Neural cell (in vitro differentiated cells): Measurements from ENCODE around the gene SVBP. TPM values are rescaled to one million over a fixed set of nuclear protein-coding genes. Genes with fewer than 3 reads are reported as not detected.

Source experiments
- H2AFZ ChIP-seq: fragments of 200-600, 300-800 bp; sonication (generic), shearing (Covaris generic); 2 replicates; pipeline ENCODE4 v1.6.0; 2014; ENCODE audit warnings: low read depth, mild to moderate bottlenecking, antibody characterized with exemption, low read length, moderate library complexity
- H3F3A ChIP-seq: fragments of 200-600 bp; shearing (Covaris generic); 2 replicates; pipeline ENCODE4 v1.6.1; 2016; ENCODE audit warnings: mild to moderate bottlenecking, moderate library complexity, mixed read lengths, antibody characterized with exemption, low read length; ENCODE audit not compliant: insufficient read depth, poor library complexity, severe bottlenecking
- H3K27ac ChIP-seq: fragments of 200-600, 300-800 bp; sonication (generic), shearing (Covaris generic); 2 replicates; pipeline ENCODE4 v1.5.1; 2014; ENCODE audit warnings: mild to moderate bottlenecking, low read length, moderate library complexity
- H3K27me3 ChIP-seq: fragments of 300-800, 200-600 bp; sonication (generic), shearing (Covaris generic); 2 replicates; pipeline ENCODE4 v1.6.0; 2014; ENCODE audit warnings: mild to moderate bottlenecking, low read depth, low read length, moderate library complexity; ENCODE audit not compliant: insufficient read depth
- H3K36me3 ChIP-seq: fragments of 300-800, 200-600 bp; sonication (generic), shearing (Covaris generic); 2 replicates; pipeline ENCODE4 v1.5.1; 2014; ENCODE audit warnings: mild to moderate bottlenecking, antibody characterized with exemption, low read length, moderate library complexity; ENCODE audit not compliant: insufficient read depth
- H3K4me2 ChIP-seq: fragments of 300-800, 200-600 bp; sonication (generic), shearing (Covaris generic); 2 replicates; pipeline ENCODE4 v1.6.0; 2014; ENCODE audit warnings: mild to moderate bottlenecking, low read length
- H3K4me3 ChIP-seq: fragments of 300-800, 200-600 bp; sonication (generic), shearing (Covaris generic); 2 replicates; pipeline ENCODE4 v1.5.1; 2014; ENCODE audit warnings: mild to moderate bottlenecking, low read length, moderate library complexity
- H3K79me2 ChIP-seq: fragments of 200-600 bp; shearing (Covaris generic); replicated peaks from 2 replicates; pipeline ENCODE4 v1.6.0; 2014; ENCODE audit warnings: mild to moderate bottlenecking, low read length, moderate library complexity; ENCODE audit not compliant: insufficient read depth
- H3K9ac ChIP-seq: fragments of 300-800, 200-600 bp; sonication (generic), shearing (Covaris generic); 2 replicates; pipeline ENCODE4 v1.6.1; 2016; ENCODE audit warnings: mild to moderate bottlenecking, low read length, mixed read lengths
- H3K9me2 ChIP-seq: fragments of 200-600 bp; shearing (Covaris generic); 2 replicates; pipeline ENCODE4 v1.6.1; 2016; ENCODE audit warnings: mild to moderate bottlenecking, low read length, mixed read lengths; ENCODE audit not compliant: insufficient read depth
- H3K9me3 ChIP-seq: fragments of 200-600, 300-800 bp; sonication (generic), shearing (Covaris generic); 2 replicates; pipeline ENCODE4 v1.6.1; 2016; ENCODE audit warnings: mild to moderate bottlenecking, mixed run types, low read length, moderate library complexity, mixed read lengths
- H4K20me1 ChIP-seq: fragments of 200-600 bp; shearing (Covaris generic); 2 replicates; pipeline ENCODE4 v1.6.1; 2016; ENCODE audit warnings: mild to moderate bottlenecking, mixed run types; ENCODE audit not compliant: insufficient read depth
- CTCF ChIP-seq: fragments of 450-650 bp; IDR thresholded peaks from 2 replicates; pipeline ENCODE4 v1.5.1; 2014; ENCODE audit warnings: antibody characterized with exemption, mild to moderate bottlenecking, moderate library complexity; ENCODE audit not compliant: poor library complexity, severe bottlenecking
- EP300 ChIP-seq: fragments of 450-650 bp; conservative IDR thresholded peaks from 2 replicates; pipeline ENCODE4 v1.6.1; 2014; ENCODE audit warnings: antibody characterized with exemption, mild to moderate bottlenecking, moderate library complexity; ENCODE audit not compliant: poor library complexity, severe bottlenecking
- EZH2 ChIP-seq: fragments of 200-600, 300-800 bp; shearing (Covaris generic), sonication (generic); IDR thresholded peaks from 2 replicates; pipeline ENCODE4 v1.6.1; 2014; ENCODE audit warnings: antibody characterized with exemption, low read length, borderline replicate concordance, mild to moderate bottlenecking; ENCODE audit not compliant: insufficient read depth, poor library complexity, severe bottlenecking
- MXI1 ChIP-seq: fragments of 450-650 bp; conservative IDR thresholded peaks from 2 replicates; pipeline ENCODE4 v1.6.1; 2014; ENCODE audit warnings: antibody characterized with exemption, mild to moderate bottlenecking; ENCODE audit not compliant: poor library complexity, severe bottlenecking
- POLR2AphosphoS5 ChIP-seq: IDR thresholded peaks from 2 replicates; pipeline ENCODE4 v1.6.1; 2012
- RAD21 ChIP-seq: fragments of 450-650 bp; conservative IDR thresholded peaks from 2 replicates; pipeline ENCODE4 v1.6.1; 2014; ENCODE audit warnings: antibody characterized with exemption, mild to moderate bottlenecking, moderate library complexity
- SMC3 ChIP-seq: fragments of 450-650 bp; conservative IDR thresholded peaks from 2 replicates; pipeline ENCODE4 v1.6.1; 2014; ENCODE audit warnings: antibody characterized with exemption, mild to moderate bottlenecking, moderate library complexity; ENCODE audit not compliant: poor library complexity
- TAF1 ChIP-seq: IDR thresholded peaks from 2 replicates; pipeline ENCODE4 v1.6.1; 2012; ENCODE audit warnings: low read depth
- polyA plus RNA-seq: library from polyadenylated mRNA; depleted of rRNA; stranded (reverse); fragments of >200 nt; gene quantifications from 2 replicates; pipeline ENCODE4 v1.2.3, GENCODE V29; 2014
- TF ChIP-seq, protein P1 (sequence below): IDR thresholded peaks from 2 replicates; pipeline ENCODE4 v1.6.1; 2012; ENCODE audit warnings: borderline replicate concordance

The SVBP gene
- polyA plus RNA-seq, 1 donor from 2014 or later = 231 TPM

DNA sequence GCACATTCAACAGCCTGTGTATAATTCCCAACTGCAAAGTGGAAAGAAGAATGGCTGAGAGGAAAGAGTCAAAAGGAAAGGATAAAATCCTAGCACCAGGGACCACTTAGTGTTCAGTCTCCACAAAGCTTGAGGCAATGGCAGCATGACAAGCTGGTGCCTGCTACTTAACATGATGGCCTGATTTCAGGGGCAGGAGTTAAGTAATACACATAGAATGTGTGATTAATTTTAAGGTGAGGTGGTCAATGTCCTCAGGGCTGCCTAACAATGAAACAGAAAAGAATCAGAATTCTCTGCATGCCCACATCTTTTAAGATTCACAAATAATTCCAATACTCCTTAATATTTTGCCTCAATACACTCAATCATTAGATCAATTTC, 59.3 kb downstream of the SVBP start:
- H2AFZ ChIP-seq = no peak overlapping the region
- H3K9ac ChIP-seq = no peak overlapping the region
- TF ChIP-seq SMC3 = no peak
- no peak for TF ChIP-seq MXI1
- no peak for TF ChIP-seq TAF1
- no peak for TF ChIP-seq RAD21
- TF ChIP-seq, protein P1, sequence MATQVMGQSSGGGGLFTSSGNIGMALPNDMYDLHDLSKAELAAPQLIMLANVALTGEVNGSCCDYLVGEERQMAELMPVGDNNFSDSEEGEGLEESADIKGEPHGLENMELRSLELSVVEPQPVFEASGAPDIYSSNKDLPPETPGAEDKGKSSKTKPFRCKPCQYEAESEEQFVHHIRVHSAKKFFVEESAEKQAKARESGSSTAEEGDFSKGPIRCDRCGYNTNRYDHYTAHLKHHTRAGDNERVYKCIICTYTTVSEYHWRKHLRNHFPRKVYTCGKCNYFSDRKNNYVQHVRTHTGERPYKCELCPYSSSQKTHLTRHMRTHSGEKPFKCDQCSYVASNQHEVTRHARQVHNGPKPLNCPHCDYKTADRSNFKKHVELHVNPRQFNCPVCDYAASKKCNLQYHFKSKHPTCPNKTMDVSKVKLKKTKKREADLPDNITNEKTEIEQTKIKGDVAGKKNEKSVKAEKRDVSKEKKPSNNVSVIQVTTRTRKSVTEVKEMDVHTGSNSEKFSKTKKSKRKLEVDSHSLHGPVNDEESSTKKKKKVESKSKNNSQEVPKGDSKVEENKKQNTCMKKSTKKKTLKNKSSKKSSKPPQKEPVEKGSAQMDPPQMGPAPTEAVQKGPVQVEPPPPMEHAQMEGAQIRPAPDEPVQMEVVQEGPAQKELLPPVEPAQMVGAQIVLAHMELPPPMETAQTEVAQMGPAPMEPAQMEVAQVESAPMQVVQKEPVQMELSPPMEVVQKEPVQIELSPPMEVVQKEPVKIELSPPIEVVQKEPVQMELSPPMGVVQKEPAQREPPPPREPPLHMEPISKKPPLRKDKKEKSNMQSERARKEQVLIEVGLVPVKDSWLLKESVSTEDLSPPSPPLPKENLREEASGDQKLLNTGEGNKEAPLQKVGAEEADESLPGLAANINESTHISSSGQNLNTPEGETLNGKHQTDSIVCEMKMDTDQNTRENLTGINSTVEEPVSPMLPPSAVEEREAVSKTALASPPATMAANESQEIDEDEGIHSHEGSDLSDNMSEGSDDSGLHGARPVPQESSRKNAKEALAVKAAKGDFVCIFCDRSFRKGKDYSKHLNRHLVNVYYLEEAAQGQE = no peak
- no peak for TF ChIP-seq CTCF
- no peak for TF ChIP-seq POLR2AphosphoS5
- TF ChIP-seq EP300 = no peak
- no peak for TF ChIP-seq EZH2
- no peaks in the 10 kb centered on the region for H4K20me1 ChIP-seq
- no peak overlapping the region for H3K4me2 ChIP-seq
- no peaks in the 10 kb centered on the region for H3K27me3 ChIP-seq
- H3K36me3 ChIP-seq = peaks cover 5% of the 10 kb centered on the region
- no peaks in the 10 kb centered on the region for H3F3A ChIP-seq
- no peak overlapping the region for H3K27ac ChIP-seq
- H3K9me2 ChIP-seq = no peaks in the 10 kb centered on the region
- H3K4me3 ChIP-seq = no peak overlapping the region
- H3K9me3 ChIP-seq = no peaks in the 10 kb centered on the region
- peaks cover under 1% of the 10 kb centered on the region for H3K79me2 ChIP-seq

Other genes starting within 250 kb of the SVBP start
- 61.9 and 85.0 TPM in 2 replicates for gene PPIH, start 159.0 kb downstream of the SVBP start, polyA plus RNA-seq
- 668 and 706 TPM in 2 replicates for gene YBX1, start 135.0 kb downstream of the SVBP start, polyA plus RNA-seq
- gene CLDN19, start 77.2 kb downstream of the SVBP start, polyA plus RNA-seq = not detected in 2 replicates
- 32.4 and 47.6 TPM in 2 replicates for gene P3H1, start 50.4 kb downstream of the SVBP start, polyA plus RNA-seq
- 10.2 and 26.7 TPM in 2 replicates for gene C1orf50, start 50.1 kb downstream of the SVBP start, polyA plus RNA-seq
- 1.1 and 1.9 TPM in 2 replicates for gene TMEM269, start 32.4 kb downstream of the SVBP start, polyA plus RNA-seq
- gene ERMAP, start 275 bp downstream of the SVBP start, polyA plus RNA-seq = 10.2 and 10.6 TPM in 2 replicates
- 14.9 and 16.2 TPM in 2 replicates for gene ZNF691, start 29.2 kb upstream of the SVBP start, polyA plus RNA-seq
- gene SLC2A1, start 141.5 kb upstream of the SVBP start, polyA plus RNA-seq = 39.4 and 40.6 TPM in 2 replicates